HepG2 (cell line): ENCODE data around the gene HRG. TPM values are rescaled to one million over a fixed set of nuclear protein-coding genes. Genes with fewer than 3 reads are reported as not detected.

ENCODE experiments used
- ISX ChIP-seq: sonication (generic); formaldehyde crosslinking; conservative IDR thresholded peaks from 2 replicates; pipeline ENCODE4 v1.5.0; 2020; ENCODE audit warnings: missing genetic modification reagents
- KLF15 ChIP-seq: sonication (generic); formaldehyde crosslinking; IDR thresholded peaks from 2 replicates; pipeline ENCODE4 v1.8.1; 2023; ENCODE audit warnings: borderline replicate concordance, mild to moderate bottlenecking, inconsistent platforms, missing genetic modification reagents, mixed read lengths
- RCOR2 ChIP-seq: IDR thresholded peaks from 2 replicates; pipeline ENCODE4 v1.6.1; 2016; ENCODE audit warnings: missing biosample characterization, missing genetic modification reagents
- SMARCE1 ChIP-seq: fragments of 450-650 bp; IDR thresholded peaks from 2 replicates; pipeline ENCODE4 v1.6.1; 2017; ENCODE audit warnings: borderline replicate concordance
- ZBTB3 ChIP-seq: sonication (generic); formaldehyde crosslinking; IDR thresholded peaks from 2 replicates; pipeline ENCODE4 v1.4.0; 2020; ENCODE audit warnings: low read depth, mild to moderate bottlenecking, moderate library complexity, missing genetic modification reagents, borderline replicate concordance
- ZC3H4 ChIP-seq: sonication (generic); formaldehyde crosslinking; IDR thresholded peaks from 2 replicates; pipeline ENCODE4 v1.4.0; 2020; ENCODE audit warnings: missing genetic modification reagents, borderline replicate concordance
- ZNF660 ChIP-seq: sonication (generic); formaldehyde crosslinking; IDR thresholded peaks from 2 replicates; pipeline ENCODE4 v1.5.1; 2020; ENCODE audit warnings: mild to moderate bottlenecking, low read depth, missing genetic modification reagents, borderline replicate concordance
- polyA plus RNA-seq, 8 experiments: library from polyadenylated mRNA; depleted of rRNA in 3 of 8; stranded (reverse) in 7 of 8; unstranded in 1 of 8; fragments of >200 nt; fragmentation: Illumina TruSeq in 4 of 8; extraction: Trizol in 4 of 8; gene quantifications; 2 replicates each; pipeline versions ENCODE4 v1.2.1 to v1.2.3, GENCODE V29; 2011 to 2016; ENCODE audit warnings: low read depth in 4 of 8, missing spikeins in 1 of 8, mixed read lengths in 1 of 8; ENCODE audit not compliant: insufficient read depth in 1 of 8
- total RNA-seq, 5 experiments: library from RNA; depleted of rRNA; stranded (reverse); fragments of >200 nt; fragmentation: Illumina TruSeq; extraction: Trizol; gene quantifications; 2 replicates each; pipeline ENCODE4 v1.2.3, GENCODE V29; 2016; ENCODE audit warnings: low read depth in 1 of 5
- TF ChIP-seq, protein P1 (sequence below): sonication (generic); formaldehyde crosslinking; IDR thresholded peaks from 2 replicates; pipeline ENCODE4 v1.4.0; 2020; ENCODE audit warnings: low read depth, missing genetic modification reagents
- TF ChIP-seq, protein P2 (sequence below): sonication (generic); formaldehyde crosslinking; IDR thresholded peaks from 2 replicates; pipeline ENCODE4 v1.4.0; 2020; ENCODE audit warnings: low read depth, mild to moderate bottlenecking, missing genetic modification reagents
- TF ChIP-seq, protein P3 (sequence below): IDR thresholded peaks from 2 replicates; pipeline ENCODE4 v1.6.1; 2016
- TF ChIP-seq, protein P4 (sequence below): sonication (generic); formaldehyde crosslinking; IDR thresholded peaks from 2 replicates; pipeline ENCODE4 v1.4.0; 2020; ENCODE audit warnings: mild to moderate bottlenecking, missing genetic modification reagents

HRG gene
- total and polyA plus RNA-seq, 2 of the 13 experiments (the other 11 are each of a cell fraction or from before 2014, with no cell fraction given), result 0.09 to 0.11 TPM

DNA sequence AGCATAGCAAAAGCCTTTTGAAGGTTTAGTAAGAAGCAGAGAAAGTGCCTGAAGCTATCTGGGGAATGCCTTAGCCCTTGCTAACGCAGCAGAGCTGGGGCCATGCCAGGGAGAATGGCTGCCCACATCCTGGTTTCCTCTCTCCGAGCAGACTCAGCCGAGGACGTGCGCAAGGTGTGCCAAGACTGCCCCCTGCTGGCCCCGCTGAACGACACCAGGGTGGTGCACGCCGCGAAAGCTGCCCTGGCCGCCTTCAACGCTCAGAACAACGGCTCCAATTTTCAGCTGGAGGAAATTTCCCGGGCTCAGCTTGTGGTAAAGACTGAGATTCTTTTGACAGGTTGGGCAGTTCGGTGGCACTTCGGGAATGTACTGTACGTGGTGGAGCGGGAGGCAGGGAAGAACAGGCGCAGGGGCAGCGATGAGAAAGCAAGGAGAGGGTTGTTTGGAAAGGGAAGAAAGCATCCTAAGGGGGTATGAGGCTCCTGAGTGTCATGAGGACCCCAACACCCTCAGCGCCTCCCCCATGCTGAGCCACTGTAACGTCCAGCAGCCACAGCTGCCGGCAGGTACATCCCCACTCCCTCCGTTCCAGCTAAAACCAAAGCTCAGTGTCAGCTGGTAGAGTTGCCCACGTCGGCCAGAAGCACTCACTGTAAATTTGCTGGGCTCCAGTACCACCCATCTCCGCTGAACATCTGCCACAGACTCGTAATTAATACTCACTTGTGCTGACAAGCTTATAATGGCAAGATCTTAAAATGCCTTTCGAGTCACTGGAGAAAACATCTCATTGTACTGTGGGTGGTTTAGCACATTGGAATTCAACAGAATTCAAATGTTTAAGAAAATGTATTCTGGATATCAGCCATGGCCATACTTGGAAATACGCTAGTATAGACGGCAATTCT, 48.5 kb upstream of the HRG start (continued):
- TF ChIP-seq, protein P1, sequence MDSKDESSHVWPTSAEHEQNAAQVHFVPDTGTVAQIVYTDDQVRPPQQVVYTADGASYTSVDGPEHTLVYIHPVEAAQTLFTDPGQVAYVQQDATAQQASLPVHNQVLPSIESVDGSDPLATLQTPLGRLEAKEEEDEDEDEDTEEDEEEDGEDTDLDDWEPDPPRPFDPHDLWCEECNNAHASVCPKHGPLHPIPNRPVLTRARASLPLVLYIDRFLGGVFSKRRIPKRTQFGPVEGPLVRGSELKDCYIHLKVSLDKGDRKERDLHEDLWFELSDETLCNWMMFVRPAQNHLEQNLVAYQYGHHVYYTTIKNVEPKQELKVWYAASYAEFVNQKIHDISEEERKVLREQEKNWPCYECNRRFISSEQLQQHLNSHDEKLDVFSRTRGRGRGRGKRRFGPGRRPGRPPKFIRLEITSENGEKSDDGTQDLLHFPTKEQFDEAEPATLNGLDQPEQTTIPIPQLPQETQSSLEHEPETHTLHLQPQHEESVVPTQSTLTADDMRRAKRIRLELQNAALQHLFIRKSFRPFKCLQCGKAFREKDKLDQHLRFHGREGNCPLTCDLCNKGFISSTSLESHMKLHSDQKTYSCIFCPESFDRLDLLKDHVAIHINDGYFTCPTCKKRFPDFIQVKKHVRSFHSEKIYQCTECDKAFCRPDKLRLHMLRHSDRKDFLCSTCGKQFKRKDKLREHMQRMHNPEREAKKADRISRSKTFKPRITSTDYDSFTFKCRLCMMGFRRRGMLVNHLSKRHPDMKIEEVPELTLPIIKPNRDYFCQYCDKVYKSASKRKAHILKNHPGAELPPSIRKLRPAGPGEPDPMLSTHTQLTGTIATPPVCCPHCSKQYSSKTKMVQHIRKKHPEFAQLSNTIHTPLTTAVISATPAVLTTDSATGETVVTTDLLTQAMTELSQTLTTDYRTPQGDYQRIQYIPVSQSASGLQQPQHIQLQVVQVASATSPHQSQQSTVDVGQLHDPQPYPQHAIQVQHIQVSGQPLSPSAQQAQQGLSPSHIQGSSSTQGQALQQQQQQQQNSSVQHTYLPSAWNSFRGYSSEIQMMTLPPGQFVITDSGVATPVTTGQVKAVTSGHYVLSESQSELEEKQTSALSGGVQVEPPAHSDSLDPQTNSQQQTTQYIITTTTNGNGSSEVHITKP (CRISPR knock-in tag), result no peak
- TF ChIP-seq ISX (CRISPR knock-in tag) (no peak), RCOR2 (no peak), ZBTB3 (CRISPR knock-in tag) (no peak), SMARCE1 (no peak), ZNF660 (CRISPR knock-in tag) (no peak), ZC3H4 (CRISPR knock-in tag) (no peak), KLF15 (no peak; the same call in 1 of the 2 replicates)
- TF ChIP-seq, protein P2, sequence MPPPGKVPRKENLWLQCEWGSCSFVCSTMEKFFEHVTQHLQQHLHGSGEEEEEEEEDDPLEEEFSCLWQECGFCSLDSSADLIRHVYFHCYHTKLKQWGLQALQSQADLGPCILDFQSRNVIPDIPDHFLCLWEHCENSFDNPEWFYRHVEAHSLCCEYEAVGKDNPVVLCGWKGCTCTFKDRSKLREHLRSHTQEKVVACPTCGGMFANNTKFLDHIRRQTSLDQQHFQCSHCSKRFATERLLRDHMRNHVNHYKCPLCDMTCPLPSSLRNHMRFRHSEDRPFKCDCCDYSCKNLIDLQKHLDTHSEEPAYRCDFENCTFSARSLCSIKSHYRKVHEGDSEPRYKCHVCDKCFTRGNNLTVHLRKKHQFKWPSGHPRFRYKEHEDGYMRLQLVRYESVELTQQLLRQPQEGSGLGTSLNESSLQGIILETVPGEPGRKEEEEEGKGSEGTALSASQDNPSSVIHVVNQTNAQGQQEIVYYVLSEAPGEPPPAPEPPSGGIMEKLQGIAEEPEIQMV, result 0 out of 2 replicates have a peak, but pooled peaks have one; percentile 32
- TF ChIP-seq, protein P3, sequence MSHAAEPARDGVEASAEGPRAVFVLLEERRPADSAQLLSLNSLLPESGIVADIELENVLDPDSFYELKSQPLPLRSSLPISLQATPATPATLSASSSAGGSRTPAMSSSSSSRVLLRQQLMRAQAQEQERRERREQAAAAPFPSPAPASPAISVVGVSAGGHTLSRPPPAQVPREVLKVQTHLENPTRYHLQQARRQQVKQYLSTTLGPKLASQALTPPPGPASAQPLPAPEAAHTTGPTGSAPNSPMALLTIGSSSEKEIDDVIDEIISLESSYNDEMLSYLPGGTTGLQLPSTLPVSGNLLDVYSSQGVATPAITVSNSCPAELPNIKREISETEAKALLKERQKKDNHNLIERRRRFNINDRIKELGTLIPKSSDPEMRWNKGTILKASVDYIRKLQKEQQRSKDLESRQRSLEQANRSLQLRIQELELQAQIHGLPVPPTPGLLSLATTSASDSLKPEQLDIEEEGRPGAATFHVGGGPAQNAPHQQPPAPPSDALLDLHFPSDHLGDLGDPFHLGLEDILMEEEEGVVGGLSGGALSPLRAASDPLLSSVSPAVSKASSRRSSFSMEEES, result no peak
- TF ChIP-seq, protein P4, sequence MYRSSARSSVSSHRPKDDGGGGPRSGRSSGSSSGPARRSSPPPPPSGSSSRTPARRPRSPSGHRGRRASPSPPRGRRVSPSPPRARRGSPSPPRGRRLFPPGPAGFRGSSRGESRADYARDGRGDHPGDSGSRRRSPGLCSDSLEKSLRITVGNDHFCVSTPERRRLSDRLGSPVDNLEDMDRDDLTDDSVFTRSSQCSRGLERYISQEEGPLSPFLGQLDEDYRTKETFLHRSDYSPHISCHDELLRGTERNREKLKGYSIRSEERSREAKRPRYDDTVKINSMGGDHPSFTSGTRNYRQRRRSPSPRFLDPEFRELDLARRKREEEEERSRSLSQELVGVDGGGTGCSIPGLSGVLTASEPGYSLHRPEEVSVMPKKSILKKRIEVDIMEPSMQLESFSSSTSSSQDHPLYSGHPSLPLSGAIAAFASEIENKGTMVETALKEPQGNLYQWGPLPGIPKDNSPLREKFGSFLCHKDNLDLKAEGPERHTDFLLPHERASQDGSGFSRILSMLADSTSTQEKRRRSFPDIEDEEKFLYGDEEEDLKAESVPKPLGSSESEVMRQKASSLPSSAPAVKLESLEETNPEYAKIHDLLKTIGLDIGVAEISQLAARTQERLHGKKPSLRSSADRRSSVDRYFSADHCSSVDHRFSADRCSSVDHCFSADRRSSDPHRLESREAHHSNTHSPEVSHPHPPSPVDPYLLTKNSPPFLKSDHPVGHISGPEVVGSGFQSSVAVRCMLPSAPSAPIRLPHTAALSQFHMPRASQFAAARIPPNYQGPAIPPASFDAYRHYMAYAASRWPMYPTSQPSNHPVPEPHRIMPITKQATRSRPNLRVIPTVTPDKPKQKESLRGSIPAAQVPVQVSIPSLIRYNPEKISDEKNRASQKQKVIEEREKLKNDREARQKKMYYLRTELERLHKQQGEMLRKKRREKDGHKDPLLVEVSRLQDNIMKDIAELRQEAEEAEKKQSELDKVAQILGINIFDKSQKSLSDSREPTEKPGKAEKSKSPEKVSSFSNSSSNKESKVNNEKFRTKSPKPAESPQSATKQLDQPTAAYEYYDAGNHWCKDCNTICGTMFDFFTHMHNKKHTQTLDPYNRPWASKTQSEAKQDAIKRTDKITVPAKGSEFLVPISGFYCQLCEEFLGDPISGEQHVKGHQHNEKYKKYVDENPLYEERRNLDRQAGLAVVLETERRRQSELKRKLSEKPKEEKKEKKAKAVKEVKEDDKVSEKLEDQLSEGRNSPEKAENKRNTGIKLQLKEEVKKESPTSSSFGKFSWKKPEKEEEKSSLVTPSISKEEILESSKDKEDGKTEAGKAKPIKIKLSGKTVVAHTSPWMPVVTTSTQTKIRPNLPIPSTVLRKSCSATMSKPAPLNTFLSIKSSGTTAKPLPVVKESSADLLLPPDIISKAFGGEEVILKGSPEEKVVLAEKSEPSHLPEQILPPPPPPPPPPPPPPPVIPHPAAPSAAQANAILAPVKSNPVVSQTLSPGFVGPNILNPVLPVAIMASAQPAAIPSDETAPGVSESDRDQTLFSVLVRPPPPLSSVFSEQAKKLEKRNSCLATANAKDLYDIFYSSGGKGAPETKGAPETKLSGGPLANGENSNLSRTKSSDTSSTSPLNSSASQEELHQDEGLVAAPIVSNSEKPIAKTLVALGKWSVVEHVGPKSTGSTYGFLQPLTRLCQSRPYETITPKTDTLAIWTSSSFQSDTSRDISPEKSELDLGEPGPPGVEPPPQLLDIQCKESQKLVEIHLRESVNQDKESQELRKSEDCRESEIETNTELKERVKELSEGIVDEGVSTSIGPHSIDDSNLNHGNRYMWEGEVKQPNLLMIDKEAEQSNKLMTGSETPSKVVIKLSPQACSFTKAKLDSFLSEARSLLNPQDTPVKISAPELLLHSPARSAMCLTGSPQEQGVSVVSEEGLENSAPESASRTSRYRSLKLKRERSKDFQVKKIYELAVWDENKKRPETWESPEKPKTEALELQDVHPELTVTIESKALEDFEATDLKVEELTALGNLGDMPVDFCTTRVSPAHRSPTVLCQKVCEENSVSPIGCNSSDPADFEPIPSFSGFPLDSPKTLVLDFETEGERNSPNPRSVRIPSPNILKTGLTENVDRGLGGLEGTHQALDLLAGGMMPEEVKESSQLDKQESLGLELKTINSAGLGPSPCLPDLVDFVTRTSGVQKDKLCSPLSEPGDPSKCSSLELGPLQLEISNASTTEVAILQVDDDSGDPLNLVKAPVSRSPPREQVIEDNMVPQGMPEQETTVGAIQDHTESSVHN (CRISPR knock-in tag), result no peak
